ENCODE measurements around the gene TIMELESS.
"Not testable (repeated sequence)": the region's sequence is repeated elsewhere in the genome, so short reads cannot be mapped to it uniquely, and the experiment has no call there.

Gene TIMELESS

GRCh38 chr12:56401125-56401524 is 48.1 kb downstream of the TIMELESS start:
- DNase-seq, result not testable (repeated sequence)

GRCh38 chr12:56399466-56399865 is 49.8 kb downstream of the TIMELESS start:
- DNase-seq, result not testable (repeated sequence)

GRCh38 chr12:56398324-56398723 is 50.9 kb downstream of the TIMELESS start:
- DNase-seq, result no peak

- no peak for DNase-seq
Observed at GRCh38 chr12:56392331-56392730, 56.9 kb downstream of the TIMELESS start.

GRCh38 chr12:56391721-56392120 is 57.5 kb downstream of the TIMELESS start:
- no peak for DNase-seq

GRCh38 chr12:56389412-56389811 is 59.8 kb downstream of the TIMELESS start:
- DNase-seq, result no peak

- DNase-seq, result no peak
Observed at GRCh38 chr12:56387152-56387736, 62.0 kb downstream of the TIMELESS start.

- DNase-seq, result peak; percentile 22
Observed at GRCh38 chr12:56385873-56386272, 63.4 kb downstream of the TIMELESS start.

- DNase-seq, result no peak
Observed at GRCh38 chr12:56382611-56383010, 66.6 kb downstream of the TIMELESS start.

GRCh38 chr12:56377989-56378316 is 71.3 kb downstream of the TIMELESS start:
- DNase-seq, result no peak

GRCh38 chr12:56377310-56377988 is 71.8 kb downstream of the TIMELESS start:
- peak; percentile 61 for DNase-seq

GRCh38 chr12:56375598-56376434 is 73.4 kb downstream of the TIMELESS start:
- peak; percentile 87 for DNase-seq

GRCh38 chr12:56374726-56375597 is 74.3 kb downstream of the TIMELESS start:
- no peak for DNase-seq

- no peak for DNase-seq
Observed at GRCh38 chr12:56373515-56373914, 75.7 kb downstream of the TIMELESS start.

- no peak for DNase-seq
Observed at GRCh38 chr12:56366948-56367347, 82.3 kb downstream of the TIMELESS start.

All from NCI-H82 (cell line).